RWPE2 (cell line): ENCODE measurements around the gene FOXN3.

Experiments
- ATAC-seq: fragments of 200-7000 bp; cut with Tn5 transposase; 3 replicates; pipeline ENCODE4 v1.9.1; 2021; ENCODE audit warnings: low read depth
- DNase-seq: peaks from one replicate; pipeline ENCODE4 v3.0.0-alpha.2; 2020; ENCODE audit warnings: low spot score
- H3K27ac ChIP-seq: fragments of 450-650 bp; 2 replicates; pipeline ENCODE4 v1.5.1; 2017; ENCODE audit warnings: mild to moderate bottlenecking; ENCODE audit not compliant: poor library complexity, severe bottlenecking
- H3K27me3 ChIP-seq: fragments of 250-450 bp; sonication (Bioruptor Pico); 2 replicates; pipeline ENCODE4 v1.5.1; 2021; ENCODE audit warnings: mild to moderate bottlenecking, moderate library complexity; ENCODE audit not compliant: insufficient read depth, poor library complexity, severe bottlenecking
- H3K36me3 ChIP-seq: fragments of 250-450 bp; sonication (Bioruptor Pico); 2 replicates; pipeline ENCODE4 v1.5.1; 2020; ENCODE audit warnings: low read depth, mild to moderate bottlenecking, moderate library complexity
- H3K4me1 ChIP-seq: fragments of 250-450 bp; sonication (Bioruptor Pico); 2 replicates; pipeline ENCODE4 v1.5.1; 2021; ENCODE audit warnings: mild to moderate bottlenecking, moderate library complexity; ENCODE audit not compliant: insufficient read depth, poor library complexity, severe bottlenecking
- H3K4me3 ChIP-seq: fragments of 250-450 bp; sonication (Bioruptor Pico); 2 replicates; pipeline ENCODE4 v1.5.1; 2021; ENCODE audit warnings: mild to moderate bottlenecking, moderate library complexity; ENCODE audit not compliant: severe bottlenecking
- H3K9me3 ChIP-seq: fragments of 250-450 bp; sonication (Bioruptor Pico); 2 replicates; pipeline ENCODE4 v1.5.1; 2021; ENCODE audit warnings: mild to moderate bottlenecking, moderate library complexity; ENCODE audit not compliant: severe bottlenecking
- CTCF ChIP-seq: fragments of 450-650 bp; IDR thresholded peaks from one replicate; pipeline ENCODE4 v1.5.1; 2017; ENCODE audit warnings: mild to moderate bottlenecking, moderate library complexity; ENCODE audit not compliant: poor library complexity, severe bottlenecking

The FOXN3 gene

GRCh38 chr14:89365061-89365801 is 51.8 kb downstream of the FOXN3 start:
- H3K4me3 ChIP-seq, result no peak overlapping the region
- TF ChIP-seq CTCF, result no peak
- no peak overlapping the region for H3K27ac ChIP-seq
- H3K4me1 ChIP-seq, result no peaks in the 10 kb centered on the region
- no peaks in the 10 kb centered on the region for H3K36me3 ChIP-seq
- ATAC-seq (no peak), DNase-seq (no peak)
- no peaks in the 10 kb centered on the region for H3K9me3 ChIP-seq
- H3K27me3 ChIP-seq, result no peaks in the 10 kb centered on the region

GRCh38 chr14:89364316-89364715 is 52.7 kb downstream of the FOXN3 start:
- H3K4me3 ChIP-seq, result no peak overlapping the region
- no peak overlapping the region for H3K27ac ChIP-seq

GRCh38 chr14:89360277-89360676 is 56.8 kb downstream of the FOXN3 start:
- Histone ChIP-seq H3K36me3 (no peaks in the 10 kb centered on the region), H3K4me1 (no peaks in the 10 kb centered on the region), H3K9me3 (no peaks in the 10 kb centered on the region), H3K27me3 (no peaks in the 10 kb centered on the region), H3K27ac (no peak overlapping the region), H3K4me3 (no peak overlapping the region)
- ATAC-seq (no peak), DNase-seq (no peak)
- no peak for TF ChIP-seq CTCF

More at GRCh38 chr14:89364316-89364715, 52.7 kb downstream of the FOXN3 start:
- H3K27me3 ChIP-seq, result no peaks in the 10 kb centered on the region
- no peak for ATAC-seq
- no peak for TF ChIP-seq CTCF
- no peak for DNase-seq
- H3K4me1 ChIP-seq, result no peaks in the 10 kb centered on the region
- H3K36me3 ChIP-seq, result no peaks in the 10 kb centered on the region
- no peaks in the 10 kb centered on the region for H3K9me3 ChIP-seq

GRCh38 chr14:89359477-89360222 is 57.4 kb downstream of the FOXN3 start:
- Histone ChIP-seq H3K27ac (no peak overlapping the region), H3K9me3 (no peaks in the 10 kb centered on the region), H3K4me3 (no peak overlapping the region), H3K36me3 (no peaks in the 10 kb centered on the region), H3K4me1 (no peaks in the 10 kb centered on the region), H3K27me3 (no peaks in the 10 kb centered on the region)
- no peak for TF ChIP-seq CTCF
- no peak for DNase-seq
- ATAC-seq, result 0 out of 3 replicates have a peak, but pooled peaks have one; percentile 12
